HG03139 (cell line): ENCODE results near the gene NFKBIE.

ENCODE experiments used
- ATAC-seq: cut with Tn5 transposase; IDR thresholded peaks from one replicate; pipeline ENCODE4 v1.9.1; 2021; ENCODE audit not compliant: unreplicated experiment

NFKBIE gene

DNA sequence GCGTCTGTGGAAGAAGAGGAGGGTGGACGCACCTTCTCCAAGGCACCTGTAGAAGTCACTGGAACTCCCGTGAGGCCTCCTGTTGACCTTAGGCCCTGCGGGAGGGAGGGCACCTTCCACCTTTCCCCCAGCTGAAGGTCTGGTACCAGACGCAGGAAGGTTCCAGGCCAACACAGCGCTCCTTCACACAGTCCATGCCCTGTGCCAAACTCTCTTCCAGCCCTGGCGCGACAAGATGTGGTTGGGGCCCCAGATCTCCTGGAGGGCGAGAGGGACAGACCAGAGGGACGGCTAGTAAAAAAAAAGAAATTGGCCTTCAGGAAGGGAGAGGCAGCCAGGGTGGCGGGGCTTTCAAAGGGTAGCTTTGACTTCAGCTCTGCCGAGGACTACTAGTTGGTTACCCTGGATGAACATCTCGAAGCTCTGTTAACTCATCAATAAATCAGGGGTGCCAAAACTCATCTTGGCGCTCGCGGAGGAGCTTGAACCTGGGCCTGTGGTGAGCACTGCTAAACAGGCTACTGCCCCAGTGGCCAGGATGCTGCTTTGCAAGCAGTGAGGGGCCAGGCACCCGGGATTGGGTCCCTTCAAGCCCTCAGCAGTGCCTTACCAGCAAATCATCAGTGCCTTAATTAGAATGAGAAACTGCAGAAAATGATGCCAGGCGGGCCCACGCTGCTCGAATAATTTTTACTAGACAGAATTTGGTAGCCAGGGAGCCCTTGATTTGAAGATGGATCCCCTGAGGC, 32.9 kb upstream of the NFKBIE start:
- no peak for ATAC-seq

DNA sequence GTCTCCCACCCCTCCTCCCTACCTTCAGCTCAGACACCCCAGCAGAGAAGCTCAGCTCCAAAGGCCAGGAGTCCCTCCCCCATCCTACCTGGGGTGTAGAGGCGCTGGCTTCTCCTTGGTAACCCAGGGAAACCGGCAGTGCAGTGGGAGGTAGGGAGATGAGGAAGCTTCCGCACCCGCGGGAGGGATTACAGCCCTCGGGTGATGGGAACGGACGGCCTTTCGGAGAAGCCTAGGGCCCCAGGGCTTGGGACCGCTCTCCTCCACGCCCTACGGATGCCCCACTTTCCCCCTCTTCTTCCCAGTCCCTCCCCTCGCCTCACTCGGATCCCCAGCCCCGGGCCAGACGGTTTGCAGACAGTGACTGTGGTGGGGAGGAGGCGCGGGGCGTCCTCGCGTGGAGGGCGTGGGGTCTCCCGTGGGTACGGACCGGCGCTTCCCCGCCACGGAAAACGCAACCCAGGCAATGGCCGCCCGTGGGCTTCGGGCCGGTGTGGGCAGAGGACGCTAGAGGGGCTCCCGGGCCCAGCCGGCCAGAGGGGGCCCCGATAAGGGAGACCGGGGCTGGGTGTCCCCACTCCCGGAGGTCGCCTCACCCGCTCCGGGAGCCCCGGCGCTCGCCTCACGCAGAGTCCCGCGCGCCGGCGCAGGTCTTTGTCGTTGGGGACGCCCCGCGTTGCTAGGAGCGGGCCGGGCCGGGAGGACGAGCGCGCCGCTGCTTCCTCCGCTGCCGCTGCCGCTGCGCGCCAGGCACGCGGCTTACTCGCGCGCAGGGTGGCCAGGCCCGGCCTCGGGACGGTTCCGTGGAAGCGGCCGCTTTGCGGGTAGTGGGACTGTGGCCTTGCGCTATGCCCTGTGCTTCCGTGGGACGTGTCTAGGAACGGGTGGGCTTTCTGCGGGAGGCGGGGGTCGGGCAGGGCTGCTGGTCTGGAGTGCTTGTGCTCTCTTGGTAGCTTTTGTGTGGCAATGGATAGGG, 32.0 kb upstream of the NFKBIE start:
- ATAC-seq, result no peak

DNA sequence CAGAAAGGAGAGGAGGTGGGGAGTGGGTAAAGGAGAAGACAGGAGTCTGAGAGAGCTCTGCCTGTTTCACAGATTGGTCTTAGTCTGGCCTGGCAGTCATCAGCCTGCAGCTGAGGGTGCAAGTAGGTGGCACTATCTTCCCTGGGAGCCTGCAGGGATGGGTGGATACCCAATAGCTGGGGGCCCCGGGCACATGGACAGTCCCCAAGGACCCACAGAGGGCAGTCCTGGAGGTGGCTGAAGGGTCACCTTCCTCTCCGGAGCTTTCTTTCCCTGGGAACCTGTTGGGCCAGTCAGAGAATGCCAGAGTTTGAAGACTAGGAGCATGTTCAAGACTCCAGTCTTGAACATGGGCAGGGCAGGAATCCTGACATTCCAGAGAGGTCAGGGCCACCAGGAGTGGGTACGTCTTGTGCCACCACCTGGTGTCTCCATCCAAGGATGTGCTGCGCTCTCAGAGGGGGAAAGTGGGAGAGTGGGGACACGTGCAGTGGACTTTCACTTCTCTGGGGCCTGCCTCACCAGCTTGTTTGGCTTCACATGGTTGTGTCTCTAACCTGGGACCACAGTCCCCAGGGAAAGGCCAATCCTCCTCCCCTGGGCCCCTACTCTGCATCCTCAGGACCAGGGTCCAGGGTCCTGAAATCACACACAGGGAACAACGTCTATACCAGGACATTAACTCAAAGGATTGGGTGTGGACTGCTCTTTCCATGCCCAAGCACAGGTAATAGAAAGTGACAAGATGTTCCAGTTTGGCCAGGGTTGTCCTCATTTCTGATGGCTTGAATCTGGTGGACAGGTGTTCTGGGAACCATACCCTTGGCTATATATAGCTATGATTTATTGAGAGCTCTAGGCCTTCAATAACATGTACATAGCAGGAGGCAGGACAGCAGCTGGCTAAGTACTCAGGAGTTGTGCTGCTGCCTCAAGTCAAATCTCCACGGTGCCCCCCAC, 29.8 kb upstream of the NFKBIE start:
- ATAC-seq, result no peak

DNA sequence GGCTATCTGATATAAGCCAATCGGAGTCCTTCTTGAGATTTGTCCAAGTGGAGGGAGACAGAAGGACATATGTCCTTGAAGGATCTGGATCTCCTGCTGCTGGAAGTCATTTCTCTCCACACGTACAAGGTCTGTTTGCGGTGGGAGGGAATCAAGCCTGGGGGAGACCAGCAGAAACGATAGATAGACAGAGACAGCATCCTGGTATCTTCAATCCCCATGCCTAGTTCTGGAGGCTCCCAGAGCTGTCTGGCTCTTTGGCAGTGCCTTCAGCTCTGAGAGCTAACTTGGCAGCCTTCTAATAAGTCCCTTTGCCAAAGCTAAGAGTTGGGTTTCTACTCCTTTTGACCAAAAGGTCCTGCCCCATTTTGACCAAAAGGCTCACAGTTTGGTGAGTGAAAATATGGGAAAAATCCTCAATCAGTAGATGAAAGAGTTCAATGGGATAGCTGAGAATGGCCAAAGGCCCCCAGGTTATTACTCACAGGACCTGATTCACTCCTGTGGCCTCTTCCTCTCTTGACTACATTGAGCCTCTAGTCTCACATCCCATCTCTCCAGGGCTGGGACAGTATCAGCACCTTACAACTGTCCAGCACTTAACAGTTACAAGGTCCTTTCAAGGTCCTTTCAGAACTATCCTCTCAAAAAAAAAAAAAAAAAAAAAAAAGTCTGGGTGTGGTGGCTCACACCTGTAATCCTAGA, 27.5 kb upstream of the NFKBIE start:
- ATAC-seq, result no peak

DNA sequence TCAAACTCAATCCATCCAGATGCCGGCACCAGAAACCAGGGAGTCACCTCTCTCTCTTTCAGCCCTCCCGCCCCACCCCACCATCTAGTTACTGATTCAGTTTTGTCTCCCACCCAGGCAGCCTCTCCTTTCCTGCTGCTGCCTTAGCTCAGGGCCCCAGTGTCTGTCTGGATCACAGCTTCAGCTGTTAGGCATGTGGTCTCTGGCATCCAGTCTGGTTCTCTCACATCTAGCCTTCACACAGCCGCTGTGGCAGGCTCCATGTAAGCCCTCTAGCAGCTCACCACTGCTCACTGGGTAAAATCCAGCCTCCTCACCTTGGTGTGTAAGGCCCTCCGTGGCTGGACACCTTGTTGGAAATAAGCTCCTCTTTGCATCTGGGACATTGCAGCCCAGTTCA, 26.5 kb upstream of the NFKBIE start:
- no peak for ATAC-seq

DNA sequence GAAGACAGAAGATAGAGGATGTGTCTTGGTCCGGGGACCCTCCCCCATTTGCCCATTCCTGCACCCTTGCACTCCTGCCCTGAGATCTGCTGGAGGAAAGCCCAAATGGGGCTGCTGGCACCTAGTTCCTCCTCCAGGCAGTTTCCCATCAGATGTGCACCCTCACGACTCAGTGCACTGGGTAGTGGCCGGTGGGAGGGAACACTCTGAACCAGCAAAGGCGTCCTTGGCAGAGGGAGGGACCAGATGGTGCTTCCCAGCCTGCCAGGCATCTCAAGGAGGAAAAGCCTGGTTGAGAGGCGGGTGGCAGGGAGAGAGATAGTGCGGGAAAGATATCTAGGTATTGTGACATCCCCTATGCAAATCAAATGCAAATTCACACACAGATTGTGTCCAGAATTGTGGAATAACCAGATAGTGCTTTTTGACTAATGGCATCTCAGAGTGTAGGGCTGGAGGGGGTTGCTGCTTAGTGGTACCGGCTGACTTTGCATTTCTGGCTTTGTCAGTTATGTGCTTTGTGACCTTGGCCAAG, 24.4 kb upstream of the NFKBIE start:
- no peak for ATAC-seq

DNA sequence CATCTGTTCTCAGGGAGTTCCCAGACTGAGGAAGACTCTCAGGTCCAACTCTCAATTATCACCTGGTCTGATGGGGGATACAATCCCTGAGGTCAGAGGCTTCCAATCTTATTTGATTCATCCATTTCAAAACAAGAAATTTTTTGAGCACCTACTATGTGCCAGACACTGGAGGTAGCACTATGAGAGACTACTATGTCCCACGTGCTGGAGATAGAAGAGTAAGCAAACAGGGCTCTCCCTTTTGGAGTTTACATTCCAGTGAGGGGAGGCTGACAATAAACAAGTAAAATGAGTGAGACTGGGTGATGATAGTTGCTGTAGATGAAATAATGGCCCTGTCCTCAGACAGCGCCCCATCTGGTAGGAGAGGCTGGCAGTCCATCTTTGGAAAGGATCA, 21.4 kb upstream of the NFKBIE start:
- no peak for ATAC-seq

DNA sequence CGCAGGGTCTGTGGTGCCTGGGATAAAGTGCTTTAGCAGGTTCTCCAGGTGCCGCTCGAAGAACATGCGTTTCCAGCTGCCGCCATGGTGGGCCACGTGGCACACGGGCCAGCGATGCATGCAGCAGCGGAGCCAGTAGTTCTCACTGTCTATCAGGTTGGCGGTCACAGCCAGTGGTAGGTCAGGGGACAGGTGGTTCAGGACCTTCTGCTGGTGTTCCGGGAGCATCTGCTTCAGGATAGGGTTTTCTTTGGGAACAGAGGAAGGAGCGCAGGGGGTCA, 20.9 kb upstream of the NFKBIE start:
- ATAC-seq, result no peak

DNA sequence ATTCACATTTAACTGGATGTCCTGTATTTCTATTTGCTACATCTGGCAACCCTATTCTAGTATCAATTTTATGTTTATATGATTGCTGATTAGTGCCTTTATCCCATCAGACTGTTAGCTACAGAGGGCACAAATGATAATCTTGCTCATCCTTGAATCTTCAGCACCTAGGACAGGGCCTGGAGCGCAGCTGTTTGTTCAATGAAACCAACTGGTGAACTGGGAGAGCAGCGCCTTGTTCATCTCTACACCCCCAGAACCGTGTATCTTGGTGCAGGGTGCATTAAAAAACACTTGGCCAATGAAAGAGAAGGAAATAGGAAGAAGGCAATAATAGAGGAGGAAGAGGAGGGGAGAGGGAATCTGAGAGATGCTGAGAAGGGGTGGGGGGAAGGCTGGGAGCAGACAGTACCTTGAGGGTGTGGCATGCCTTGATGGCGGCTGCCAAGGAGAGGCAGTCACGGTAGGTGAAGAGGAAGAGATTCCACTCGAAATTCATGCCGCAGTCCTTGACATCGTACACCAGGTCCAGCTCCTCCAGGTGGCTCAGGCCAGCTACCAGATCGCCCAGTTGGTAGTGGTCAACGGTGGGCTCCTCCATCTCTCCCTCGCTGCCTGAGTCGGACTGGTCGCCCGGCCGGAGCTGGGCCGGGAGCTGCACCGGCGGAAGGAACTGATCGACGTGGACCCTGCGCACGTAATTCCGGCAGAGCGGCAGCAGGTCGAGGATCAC, 20.4 kb upstream of the NFKBIE start:
- ATAC-seq, result no peak

DNA sequence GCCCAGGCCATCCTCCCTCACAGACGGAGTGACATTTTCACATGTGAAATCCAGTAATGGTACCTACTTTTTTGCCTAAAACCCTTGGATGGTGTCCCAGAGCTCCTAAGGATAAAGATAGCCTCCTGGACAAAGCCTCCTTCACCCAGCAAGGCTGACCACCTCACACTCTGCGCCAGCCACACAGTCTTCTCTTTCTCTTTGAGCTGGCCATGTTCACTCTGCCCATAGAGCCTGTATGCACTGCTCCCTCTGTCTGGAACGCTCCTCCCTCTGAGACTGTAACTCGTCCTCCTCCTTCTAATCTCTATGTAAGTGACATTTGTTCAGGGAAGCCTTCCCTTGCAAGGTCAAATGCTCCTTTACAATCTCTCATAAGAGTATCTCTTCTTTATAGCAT, 19.5 kb upstream of the NFKBIE start:
- ATAC-seq, result no peak

DNA sequence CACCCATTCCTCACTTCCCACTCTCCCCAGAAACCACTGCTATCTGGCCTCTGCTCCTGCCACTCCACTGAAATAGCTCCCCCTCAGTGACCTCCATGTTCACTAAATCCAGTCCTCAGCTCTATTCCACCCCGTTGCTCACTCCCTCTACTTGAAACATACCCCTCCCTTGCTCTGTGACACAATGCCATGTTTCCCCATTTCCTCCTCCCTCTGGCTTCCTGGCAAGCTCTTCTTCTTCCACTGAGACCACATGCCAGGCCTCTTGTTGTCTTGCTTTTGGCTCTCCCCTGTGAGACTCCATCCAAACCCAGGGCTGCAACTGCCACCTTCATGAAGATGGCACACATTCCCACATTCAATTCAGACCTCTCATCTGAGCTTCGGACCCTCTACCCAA, 18.8 kb upstream of the NFKBIE start:
- ATAC-seq, result no peak

DNA sequence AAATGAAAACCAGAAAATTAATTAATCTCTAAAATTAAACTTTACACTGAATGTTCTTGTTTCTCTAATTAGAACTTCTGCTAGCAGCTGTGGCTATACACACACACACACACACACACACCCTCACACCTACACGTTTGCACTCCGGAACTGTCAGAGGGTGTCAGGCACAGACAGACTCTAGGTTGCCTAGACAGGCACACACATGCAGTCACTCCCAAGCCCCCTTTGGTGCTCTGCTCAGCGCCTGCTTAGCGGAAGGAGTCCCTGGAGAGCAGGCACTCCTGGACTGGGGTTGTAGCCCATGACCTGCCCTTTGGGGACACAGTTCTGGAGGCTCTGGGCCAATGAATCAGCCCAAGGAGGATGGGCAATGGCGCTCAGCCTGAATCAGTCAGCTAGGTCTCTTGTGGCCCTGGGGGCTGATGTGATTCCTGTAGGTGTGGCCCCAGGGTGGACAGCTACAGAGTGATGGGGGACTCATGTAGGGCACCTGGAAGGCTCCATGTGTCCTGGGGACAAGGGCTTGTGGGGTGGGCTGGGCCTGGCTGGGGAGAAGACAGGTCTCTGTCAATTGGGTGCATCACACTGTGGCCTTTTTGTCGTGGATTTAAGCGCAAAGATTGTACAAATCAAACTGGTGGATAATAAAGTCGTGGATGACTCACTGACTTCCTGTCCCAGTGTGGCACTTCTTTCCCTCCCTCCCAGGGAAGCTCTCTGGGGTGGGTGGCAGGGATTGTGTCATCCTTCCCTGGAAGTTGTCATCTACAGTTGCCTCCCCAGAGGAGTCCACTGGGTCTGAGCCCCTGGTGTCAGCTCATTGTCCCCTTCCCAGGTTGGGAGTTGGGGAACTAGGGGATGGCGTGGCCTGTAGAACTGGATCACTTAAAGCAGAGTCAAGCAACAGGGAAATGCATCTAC, 13.7 kb upstream of the NFKBIE start:
- no peak for ATAC-seq

DNA sequence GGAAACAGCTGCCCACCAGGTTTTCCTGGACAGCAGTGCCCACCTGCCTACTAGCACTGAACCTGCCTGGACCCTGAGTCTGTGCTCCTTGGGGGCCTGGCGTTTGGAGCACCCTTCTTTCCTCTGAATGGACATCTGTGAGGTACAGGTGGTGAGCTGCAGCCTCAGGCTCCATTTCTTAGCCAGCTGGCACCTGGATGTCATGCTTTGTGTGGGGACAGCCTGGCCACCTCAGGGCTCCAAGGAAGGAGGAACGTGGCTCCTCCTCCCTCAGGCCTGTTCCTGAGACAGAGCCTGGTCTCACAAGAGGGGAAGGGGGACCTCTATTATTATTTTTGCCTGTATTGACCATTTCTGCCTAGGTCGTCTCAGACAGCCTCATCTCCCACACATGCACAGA, 13.0 kb upstream of the NFKBIE start:
- no peak for ATAC-seq

DNA sequence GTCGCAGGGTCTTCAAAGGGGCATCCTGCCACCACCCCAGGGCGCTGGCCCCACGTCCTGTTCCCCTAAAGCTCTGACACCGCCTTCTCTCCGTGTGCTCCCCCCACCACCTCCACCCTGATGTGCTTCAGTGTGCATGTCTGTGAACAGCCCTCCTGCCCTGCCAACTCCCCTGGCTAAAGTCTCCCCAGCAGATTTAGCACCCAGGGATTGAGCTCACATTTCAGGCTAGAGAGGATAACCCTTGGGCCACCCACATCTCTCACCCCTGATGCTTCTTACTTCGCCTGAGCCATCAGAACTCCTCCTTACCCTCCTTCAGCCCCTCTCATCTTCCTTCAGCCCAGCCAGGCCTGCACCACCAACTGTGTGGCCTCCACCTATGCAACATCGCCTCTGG, 12.4 kb upstream of the NFKBIE start:
- ATAC-seq, result no peak

DNA sequence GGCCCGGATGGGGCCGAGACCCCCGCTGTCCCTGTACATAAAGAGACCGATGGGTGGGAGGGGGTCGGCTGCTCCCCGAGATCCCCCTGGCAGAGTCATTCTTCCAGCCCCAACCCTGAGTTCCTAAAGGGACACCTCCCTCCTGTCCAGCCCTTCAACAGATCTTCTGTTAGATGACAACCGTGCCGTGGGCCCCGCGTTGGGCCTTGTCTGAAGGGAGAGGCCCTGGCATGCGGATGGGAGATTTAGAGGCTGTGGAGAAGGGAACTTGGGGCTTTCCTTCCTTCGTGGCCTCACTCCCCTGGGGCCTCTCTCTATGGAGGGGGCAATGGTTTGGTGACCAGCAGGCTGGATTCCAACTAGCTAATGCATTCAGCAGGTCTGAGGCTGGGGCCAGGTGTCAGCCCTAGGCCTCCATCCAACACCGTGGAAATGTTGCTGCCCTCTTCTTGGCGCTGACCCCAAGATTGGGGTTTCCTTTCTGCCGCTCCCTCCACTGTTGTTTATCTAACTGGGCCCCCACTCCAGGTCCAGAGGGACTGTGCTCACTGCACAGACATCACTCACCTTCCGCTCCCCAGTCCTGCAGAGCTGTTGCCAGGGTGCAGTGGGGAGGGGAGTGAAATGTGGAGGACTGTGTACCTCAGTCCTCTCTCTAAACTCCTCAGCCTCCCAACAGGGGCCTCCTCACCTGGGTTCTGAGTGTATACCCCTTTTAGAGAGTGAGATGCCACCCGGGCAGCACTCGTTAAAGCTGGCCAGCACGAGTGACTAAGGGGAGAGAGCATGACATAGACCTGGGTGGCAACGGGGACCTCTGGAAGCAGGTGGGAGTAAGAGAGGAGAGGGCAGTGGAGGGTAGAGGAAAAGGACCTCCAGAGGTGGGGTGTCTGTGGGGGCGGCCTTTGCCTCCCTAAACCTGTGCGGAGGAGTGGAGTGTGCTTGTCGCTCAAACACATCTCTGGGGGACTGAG, 11.6 kb upstream of the NFKBIE start:
- no peak for ATAC-seq

DNA sequence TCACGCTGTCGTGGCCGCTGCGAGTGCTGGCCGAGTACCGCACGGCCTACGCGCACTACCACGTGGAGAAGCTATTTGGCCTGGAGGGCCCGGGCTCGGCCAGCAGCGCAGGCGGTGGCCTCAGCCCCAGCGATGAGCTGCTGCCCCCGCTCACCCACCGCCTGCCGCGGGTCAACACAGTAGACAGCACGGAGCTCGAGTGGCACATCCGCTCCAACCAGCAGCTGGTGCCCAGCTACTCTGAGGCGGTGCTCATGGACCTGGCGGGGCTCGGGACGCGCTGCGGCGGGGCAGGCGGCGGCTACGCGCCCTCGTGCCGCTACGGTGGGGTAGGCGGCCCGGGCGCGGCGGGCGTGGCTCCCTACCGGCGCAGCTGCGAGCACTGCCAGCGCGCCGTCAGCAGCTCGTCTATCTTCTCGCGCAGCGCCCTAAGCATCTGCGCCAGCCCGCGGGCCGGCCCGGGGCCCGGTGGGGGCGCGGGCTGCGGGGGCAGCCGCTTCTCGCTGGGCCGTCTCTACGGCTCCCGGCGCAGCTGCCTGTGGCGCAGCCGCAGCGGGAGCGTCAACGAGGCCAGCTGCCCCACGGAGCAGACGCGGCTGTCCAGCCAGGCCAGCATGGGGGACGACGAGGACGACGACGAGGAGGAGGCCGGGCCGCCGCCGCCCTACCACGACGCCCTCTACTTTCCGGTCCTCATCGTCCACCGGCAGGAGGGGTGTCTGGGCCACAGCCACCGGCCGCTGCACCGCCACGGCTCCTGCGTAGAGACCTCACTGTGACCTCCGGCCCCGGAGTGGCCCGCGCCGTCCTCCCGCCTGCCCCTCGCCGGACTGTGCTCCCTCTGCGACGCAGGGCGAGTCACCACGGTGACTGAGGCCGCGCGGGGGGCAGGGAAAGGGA, 10.6 kb upstream of the NFKBIE start:
- ATAC-seq, result no peak
